HCT116 (cell line): ENCODE measurements around the gene TRAF2.

Experiments
- EZH2 ChIP-seq: fragments of 200-600 bp; sonication (generic); IDR thresholded peaks from 2 replicates; pipeline ENCODE4 v1.6.1; 2017; ENCODE audit warnings: antibody characterized with exemption, mixed run types
- EZH2phosphoT487 ChIP-seq: fragments of 200-600 bp; IDR thresholded peaks from 2 replicates; pipeline ENCODE4 v1.6.1; 2018; ENCODE audit warnings: antibody characterized with exemption, borderline replicate concordance
- JUND ChIP-seq: IDR thresholded peaks from 2 replicates; pipeline ENCODE4 v1.6.1; 2012
- MAX ChIP-seq: IDR thresholded peaks from 2 replicates; pipeline ENCODE4 v1.6.1; 2012
- POLR2A ChIP-seq: IDR thresholded peaks from 2 replicates; pipeline ENCODE4 v1.7.0; 2011; ENCODE audit warnings: borderline replicate concordance; ENCODE audit not compliant: insufficient read depth, insufficient read length; ENCODE audit errors: extremely low read depth
- POLR2AphosphoS5 ChIP-seq: IDR thresholded peaks from 2 replicates; pipeline ENCODE4 v1.6.1; 2011; ENCODE audit warnings: mild to moderate bottlenecking, low read depth, low read length, moderate library complexity
- RAD21 ChIP-seq: IDR thresholded peaks from 2 replicates; pipeline ENCODE4 v1.6.1; 2012; ENCODE audit warnings: low read depth, mild to moderate bottlenecking
- REST ChIP-seq: IDR thresholded peaks from 2 replicates; pipeline ENCODE4 v1.6.1; 2012; ENCODE audit warnings: low read depth
- SP1 ChIP-seq: IDR thresholded peaks from 2 replicates; pipeline ENCODE4 v1.6.1; 2012; ENCODE audit warnings: low read depth
- SRF ChIP-seq: IDR thresholded peaks from 2 replicates; pipeline ENCODE4 v1.6.1; 2012; ENCODE audit warnings: low read depth
- TCF7L2 ChIP-seq: IDR thresholded peaks from 2 replicates; pipeline ENCODE4 v1.7.0; 2011; ENCODE audit warnings: borderline replicate concordance, inconsistent platforms; ENCODE audit not compliant: insufficient read depth, insufficient read length; ENCODE audit errors: extremely low read depth
- ZBTB33 ChIP-seq: IDR thresholded peaks from 2 replicates; pipeline ENCODE4 v1.6.1; 2011; ENCODE audit warnings: mild to moderate bottlenecking, low read length, moderate library complexity; ENCODE audit not compliant: insufficient replicate concordance; ENCODE audit errors: extremely low read depth
- TF ChIP-seq, protein P1 (sequence below), 3 experiments: fragments of 200-600 bp in 1 of 3; sonication (generic) in 1 of 3; IDR thresholded peaks in 2 of 3; conservative IDR thresholded peaks in 1 of 3; 2 replicates each; pipeline ENCODE4 v1.5.1; 2012 to 2017; ENCODE audit warnings: low read depth in 2 of 3, low read length in 2 of 3, antibody characterized with exemption in 1 of 3, borderline replicate concordance in 1 of 3, control low read depth in 1 of 3, mild to moderate bottlenecking in 1 of 3, mixed read lengths in 1 of 3, mixed run types in 1 of 3, moderate library complexity in 1 of 3; ENCODE audit not compliant: insufficient read depth in 1 of 3

GRCh38 chr9:136921307-136921706 is 35.0 kb downstream of the TRAF2 start:
- TF ChIP-seq POLR2A (no peak), EZH2phosphoT487 (no peak), ZBTB33 (no peak), MAX (no peak), RAD21 (no peak), SP1 (no peak), POLR2AphosphoS5 (no peak), JUND (no peak), TCF7L2 (no peak), SRF (no peak), REST (no peak), EZH2 (no peak)
- TF ChIP-seq, protein P1, sequence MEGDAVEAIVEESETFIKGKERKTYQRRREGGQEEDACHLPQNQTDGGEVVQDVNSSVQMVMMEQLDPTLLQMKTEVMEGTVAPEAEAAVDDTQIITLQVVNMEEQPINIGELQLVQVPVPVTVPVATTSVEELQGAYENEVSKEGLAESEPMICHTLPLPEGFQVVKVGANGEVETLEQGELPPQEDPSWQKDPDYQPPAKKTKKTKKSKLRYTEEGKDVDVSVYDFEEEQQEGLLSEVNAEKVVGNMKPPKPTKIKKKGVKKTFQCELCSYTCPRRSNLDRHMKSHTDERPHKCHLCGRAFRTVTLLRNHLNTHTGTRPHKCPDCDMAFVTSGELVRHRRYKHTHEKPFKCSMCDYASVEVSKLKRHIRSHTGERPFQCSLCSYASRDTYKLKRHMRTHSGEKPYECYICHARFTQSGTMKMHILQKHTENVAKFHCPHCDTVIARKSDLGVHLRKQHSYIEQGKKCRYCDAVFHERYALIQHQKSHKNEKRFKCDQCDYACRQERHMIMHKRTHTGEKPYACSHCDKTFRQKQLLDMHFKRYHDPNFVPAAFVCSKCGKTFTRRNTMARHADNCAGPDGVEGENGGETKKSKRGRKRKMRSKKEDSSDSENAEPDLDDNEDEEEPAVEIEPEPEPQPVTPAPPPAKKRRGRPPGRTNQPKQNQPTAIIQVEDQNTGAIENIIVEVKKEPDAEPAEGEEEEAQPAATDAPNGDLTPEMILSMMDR (IDR thresholded peaks at IDR 0.05 in 2 of 3, conservative IDR thresholded peaks at IDR 0.05 in 1 of 3; ENCODE audit: borderline replicate concordance in 1 of 3, insufficient read depth in 1 of 3, low read depth in 2 of 3, low read length in 2 of 3), result no peak
